ENCODE measurements around the gene MSL3B.

- no peak for TF ChIP-seq CTCF (conservative IDR thresholded peaks at IDR 0.05)
- no peak for TF ChIP-seq EZH2 (IDR thresholded peaks at IDR 0.05; ENCODE audit: low read depth)
Observed at GRCh38 chr2:233833345-233833744, 34.8 kb downstream of the MSL3B start.

Data from PC-9 (cell line).